ENCODE results near the gene PRR7.

PRR7 gene, protein sequence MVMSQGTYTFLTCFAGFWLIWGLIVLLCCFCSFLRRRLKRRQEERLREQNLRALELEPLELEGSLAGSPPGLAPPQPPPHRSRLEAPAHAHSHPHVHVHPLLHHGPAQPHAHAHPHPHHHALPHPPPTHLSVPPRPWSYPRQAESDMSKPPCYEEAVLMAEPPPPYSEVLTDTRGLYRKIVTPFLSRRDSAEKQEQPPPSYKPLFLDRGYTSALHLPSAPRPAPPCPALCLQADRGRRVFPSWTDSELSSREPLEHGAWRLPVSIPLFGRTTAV

DNA sequence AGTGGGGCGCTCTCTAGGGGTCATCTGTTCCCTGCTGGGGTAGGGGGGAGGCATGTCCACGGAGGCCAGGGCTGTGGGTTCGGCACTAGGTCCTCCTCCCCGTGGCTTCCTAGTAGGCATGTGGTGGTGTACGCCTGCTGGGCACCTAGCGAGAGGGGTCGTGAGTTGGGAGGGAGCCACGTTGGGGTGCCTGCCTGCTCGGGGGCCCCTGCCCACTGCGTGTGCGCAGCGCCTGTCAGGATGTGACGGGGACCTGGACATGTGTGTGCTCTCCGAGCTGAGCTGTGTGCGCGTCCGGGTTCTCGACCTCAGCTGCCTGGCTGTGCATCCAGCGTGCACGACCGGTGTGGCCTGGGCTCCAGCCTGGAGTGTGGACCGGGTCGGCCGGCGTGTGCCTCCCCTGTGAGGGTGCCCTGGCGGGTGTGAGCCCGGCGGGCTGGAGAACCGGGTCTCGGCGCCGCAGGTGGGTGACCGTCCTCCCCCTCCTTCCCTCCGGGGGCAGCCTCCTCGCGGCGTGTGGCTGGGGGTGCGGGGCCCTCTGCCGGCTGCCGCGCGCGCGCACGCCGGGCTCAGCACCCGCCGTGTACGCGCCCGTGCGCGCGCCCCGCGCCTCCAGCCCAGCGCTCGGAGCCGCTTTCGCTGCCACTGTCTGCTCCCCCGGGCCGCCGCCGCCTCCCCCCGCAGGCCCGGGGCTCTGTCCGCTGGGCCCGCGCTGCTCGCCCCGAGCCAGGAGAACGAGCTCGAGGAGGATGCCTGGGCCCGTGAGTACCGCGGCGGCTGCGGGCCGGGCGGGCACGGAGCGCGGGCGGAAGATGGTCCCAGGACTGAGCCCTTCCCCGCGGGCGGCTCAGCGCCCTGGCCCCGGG lies at the start of gene PRR7:
Gene PRR7, plus strand, starts transcription at position 615 of the 866 bp plus-strand sequence. CDS start 8,254 bp downstream, outside the sequence.
- peaks cover 7% of the 10 kb centered on the region for H3K27me3 Mint-ChIP-seq (ENCODE audit: low read depth)
- H3K9me3 Mint-ChIP-seq = no peaks in the 10 kb centered on the region
- H3K4me1 Mint-ChIP-seq (ENCODE audit: low read depth) = peaks cover 29% of the 10 kb centered on the region
- peak; percentile 70 for DNase-seq (ENCODE audit: low spot score)
- peak within 1 kb of the TSS; percentile 92 for H3K27ac Mint-ChIP-seq
- peak within 1 kb of the TSS; percentile 76 for H3K4me3 Mint-ChIP-seq
- H3K36me3 Mint-ChIP-seq (ENCODE audit: low read depth) = peaks cover 16% of the 10 kb centered on the region

DNA sequence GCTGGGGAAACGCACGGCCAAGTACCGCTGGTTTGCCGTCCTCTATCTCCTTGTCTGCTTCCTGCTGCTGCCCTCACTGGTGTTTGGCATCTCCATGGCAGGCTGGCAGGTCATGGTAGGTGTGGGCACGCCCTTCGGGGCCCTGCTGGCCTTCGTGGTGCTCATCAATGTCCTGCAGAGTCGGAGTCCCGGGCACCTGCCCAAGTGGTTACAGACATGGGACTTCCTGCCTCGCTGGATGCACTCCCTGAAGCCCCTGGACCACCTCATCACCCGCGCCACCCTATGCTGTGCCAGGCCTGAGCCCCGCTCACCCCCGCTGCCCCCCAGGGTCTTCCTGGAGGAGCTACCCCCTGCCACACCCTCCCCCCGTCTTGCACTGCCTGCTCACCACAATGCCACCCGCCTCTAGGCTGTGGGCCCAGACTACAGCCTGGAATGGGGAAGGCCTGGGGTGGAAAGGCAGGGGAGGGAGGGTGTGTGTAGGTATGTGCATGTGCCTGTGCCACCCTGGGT lies 48.7 kb upstream of the PRR7 start:
- peaks cover 11% of the 10 kb centered on the region for H3K4me1 Mint-ChIP-seq (ENCODE audit: low read depth)
- no peaks in the 10 kb centered on the region for H3K36me3 Mint-ChIP-seq (ENCODE audit: low read depth)
- peaks cover 24% of the 10 kb centered on the region for H3K27me3 Mint-ChIP-seq (ENCODE audit: low read depth)
- H3K27ac Mint-ChIP-seq = no peak overlapping the region
- DNase-seq (ENCODE audit: low spot score) = no peak
- H3K9me3 Mint-ChIP-seq = no peaks in the 10 kb centered on the region
- H3K4me3 Mint-ChIP-seq = no peak overlapping the region

DNA sequence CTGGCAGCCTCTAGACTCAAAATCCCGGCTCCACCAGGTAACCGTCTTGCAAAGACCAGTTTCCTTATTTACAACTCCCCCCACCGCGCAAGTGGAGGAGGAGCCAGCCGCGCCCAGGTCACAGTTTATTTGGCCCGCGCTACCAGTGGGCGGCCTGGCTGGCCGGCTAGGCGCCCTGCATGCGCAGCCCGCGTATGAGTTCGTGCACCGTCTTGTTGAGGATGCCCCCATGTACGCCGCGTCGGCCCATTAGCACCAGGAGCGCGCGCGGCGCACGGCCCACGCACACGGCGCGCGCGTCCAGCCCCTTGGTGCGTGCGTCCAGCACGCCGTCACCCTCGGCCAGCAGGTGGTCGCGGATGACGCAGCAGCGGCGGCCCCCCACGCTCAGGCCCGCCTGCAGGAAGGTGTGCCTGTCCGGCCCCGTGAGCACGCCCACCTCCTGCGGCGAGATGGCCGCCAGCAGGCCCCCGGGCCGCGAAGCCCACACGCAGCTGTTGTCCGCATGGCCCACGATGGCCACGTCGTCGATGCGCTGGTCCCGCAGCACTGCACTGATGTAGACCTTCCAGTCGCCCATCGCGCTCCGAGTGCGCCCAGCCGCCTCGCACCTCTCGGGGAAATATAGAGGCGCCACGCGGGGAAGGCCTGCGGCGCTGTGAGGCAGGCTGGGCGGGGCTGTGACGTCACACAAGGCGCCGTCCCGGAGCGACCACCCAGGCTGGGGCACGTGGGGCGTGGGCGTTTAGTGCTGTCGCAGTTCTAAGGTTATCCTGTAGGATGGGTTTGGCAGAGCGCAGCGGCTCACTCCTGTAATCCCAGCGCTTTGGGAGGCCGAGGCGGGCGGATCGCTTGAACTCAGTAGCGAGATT lies 46.4 kb upstream of the PRR7 start, which contains the start of gene PFN3:
Gene PFN3, minus strand, starts transcription at position 665 of the 872 bp plus-strand sequence. Its CDS starts 85 bp downstream, at position 580.
- H3K27ac Mint-ChIP-seq = no peak within 1 kb of the TSS
- no peak within 1 kb of the TSS for H3K4me3 Mint-ChIP-seq
- peaks cover 16% of the 10 kb centered on the region for H3K4me1 Mint-ChIP-seq (ENCODE audit: low read depth)
- H3K27me3 Mint-ChIP-seq (ENCODE audit: low read depth) = peaks cover 26% of the 10 kb centered on the region
- no peak for DNase-seq (ENCODE audit: low spot score)
- no peaks in the 10 kb centered on the region for H3K9me3 Mint-ChIP-seq
- no peaks in the 10 kb centered on the region for H3K36me3 Mint-ChIP-seq (ENCODE audit: low read depth)

DNA sequence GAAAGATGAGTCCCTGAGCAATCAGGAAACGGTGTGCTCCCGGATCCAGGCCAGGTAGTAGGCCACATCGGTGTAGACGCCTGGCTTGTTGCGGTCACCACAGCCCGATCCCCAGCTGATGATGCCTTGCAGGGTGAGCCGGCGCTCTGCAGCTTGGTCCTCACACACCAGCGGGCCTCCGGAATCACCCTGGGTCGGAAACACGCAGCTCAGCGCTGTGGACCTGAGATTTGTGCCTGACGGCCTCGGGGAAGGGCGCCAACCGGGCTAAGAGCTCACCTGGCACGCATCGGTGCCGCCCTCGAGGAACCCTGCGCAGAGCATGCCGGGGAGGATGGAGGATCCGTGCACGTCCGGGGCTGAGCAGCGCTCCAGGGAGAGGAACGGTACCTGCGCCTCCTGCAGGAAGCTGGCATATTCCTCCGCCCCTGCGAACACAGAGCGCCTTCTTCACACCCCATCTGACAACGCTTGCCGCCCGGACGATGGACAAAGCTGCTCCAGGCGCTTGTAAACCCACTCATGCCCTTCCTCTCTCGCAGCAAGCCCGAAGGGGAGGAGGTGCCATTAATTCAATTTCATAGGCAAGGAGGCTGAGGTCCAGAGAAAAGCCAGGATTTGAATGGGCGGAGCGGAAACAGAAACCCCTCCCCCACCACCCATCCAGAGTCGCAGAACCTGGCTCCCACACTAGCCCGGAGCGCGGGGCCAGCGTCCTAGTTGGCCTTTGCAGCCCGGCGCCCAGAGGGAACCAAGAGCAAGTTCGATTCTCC lies 44.2 kb upstream of the PRR7 start:
- H3K4me3 Mint-ChIP-seq = peak overlapping the region; percentile 83
- H3K27ac Mint-ChIP-seq = peak overlapping the region; percentile 4
- DNase-seq (ENCODE audit: low spot score) = peak; percentile 68

DNA sequence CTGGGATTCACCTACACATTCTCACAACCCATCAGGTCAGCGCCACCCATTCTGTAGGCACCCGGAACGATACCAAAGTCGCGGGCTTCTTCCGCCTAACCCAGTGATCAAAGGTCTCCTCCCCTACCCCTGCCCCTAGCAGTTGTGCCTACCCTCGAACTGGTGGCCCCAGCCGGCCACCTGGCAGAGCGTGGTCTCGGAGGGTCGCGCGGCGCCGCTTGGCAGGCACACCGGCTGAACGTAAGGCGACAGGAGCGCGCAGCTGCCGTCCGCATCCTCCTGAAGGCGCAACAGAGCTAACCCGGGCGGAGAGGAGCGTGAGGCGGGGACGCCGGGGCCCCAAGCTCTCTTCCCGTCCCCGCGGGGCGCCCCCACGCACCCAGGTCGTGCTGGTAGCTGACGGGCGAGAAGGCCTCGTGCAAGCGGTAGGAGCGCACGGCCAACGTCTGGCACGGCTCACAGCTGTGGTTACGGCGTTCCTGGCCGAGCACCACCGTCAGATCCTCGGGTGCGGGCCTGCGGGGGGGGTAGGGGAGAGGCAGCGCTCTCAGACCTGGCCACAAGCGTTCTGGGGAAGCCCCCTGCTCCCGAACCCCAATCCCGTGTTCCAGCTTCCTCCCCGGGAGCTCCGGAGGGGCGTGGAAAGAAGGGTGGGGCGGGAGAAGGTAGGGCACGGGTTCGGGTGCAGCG lies 43.4 kb upstream of the PRR7 start:
- DNase-seq (ENCODE audit: low spot score) = peak; percentile 39
- H3K27ac Mint-ChIP-seq = peak overlapping the region; percentile 26
- H3K9me3 Mint-ChIP-seq = no peaks in the 10 kb centered on the region
- peaks cover 24% of the 10 kb centered on the region for H3K27me3 Mint-ChIP-seq (ENCODE audit: low read depth)
- H3K36me3 Mint-ChIP-seq (ENCODE audit: low read depth) = no peaks in the 10 kb centered on the region
- H3K4me1 Mint-ChIP-seq (ENCODE audit: low read depth) = peaks cover 16% of the 10 kb centered on the region
- peak overlapping the region; percentile 83 for H3K4me3 Mint-ChIP-seq

More for the DNA sequence above, 44.2 kb upstream of the PRR7 start:
- Mint-ChIP-seq H3K4me1 (ENCODE audit: low read depth) (peaks cover 16% of the 10 kb centered on the region), H3K9me3 (no peaks in the 10 kb centered on the region), H3K27me3 (ENCODE audit: low read depth) (peaks cover 23% of the 10 kb centered on the region), H3K36me3 (ENCODE audit: low read depth) (no peaks in the 10 kb centered on the region)

DNA sequence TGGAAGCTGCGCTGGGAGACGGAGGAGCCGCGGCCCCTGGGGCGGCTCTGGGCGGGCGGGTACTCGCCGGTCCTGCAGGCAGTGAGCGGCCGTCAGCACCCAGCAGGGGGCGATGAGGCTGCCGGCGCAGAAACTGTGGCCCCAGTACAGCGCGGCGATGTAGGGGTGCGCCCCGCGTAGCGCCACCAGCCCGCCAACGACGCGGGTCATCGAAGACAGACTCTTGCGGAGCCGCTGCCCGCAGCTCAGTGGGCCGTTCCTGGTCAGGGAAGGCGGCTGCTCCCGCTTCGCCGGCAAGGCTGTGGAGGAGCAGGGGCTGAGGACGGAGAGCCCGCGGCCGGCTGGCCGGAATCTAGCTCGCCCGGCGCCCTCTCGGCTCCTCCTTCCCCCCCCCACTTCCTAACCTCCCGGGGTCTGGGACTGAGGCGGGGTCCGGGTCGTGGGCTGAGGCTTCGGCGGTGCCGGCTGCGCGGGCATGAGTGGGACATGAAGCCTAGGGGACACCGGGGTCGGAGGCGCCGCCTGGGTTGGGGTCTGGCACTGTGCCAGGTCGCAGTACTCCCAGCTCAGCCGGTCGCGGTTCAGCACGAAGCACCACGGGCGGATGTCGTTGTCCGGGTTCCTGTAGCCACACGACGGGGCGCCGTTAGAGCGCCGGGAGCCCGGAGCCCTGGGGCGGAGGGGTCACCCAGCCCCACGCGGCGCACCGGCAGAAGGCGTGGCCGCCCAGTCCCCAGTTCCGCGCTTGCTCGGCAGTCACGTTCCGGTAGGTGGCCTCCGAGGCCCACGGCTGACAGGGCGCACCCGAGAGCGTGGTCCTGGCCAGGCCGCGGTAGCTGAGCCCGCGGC lies 42.6 kb upstream of the PRR7 start:
- Mint-ChIP-seq H3K4me3 (peak overlapping the region; percentile 83), H3K36me3 (ENCODE audit: low read depth) (no peaks in the 10 kb centered on the region), H3K9me3 (no peaks in the 10 kb centered on the region), H3K4me1 (ENCODE audit: low read depth) (peaks cover 16% of the 10 kb centered on the region), H3K27ac (peak overlapping the region; percentile 20), H3K27me3 (ENCODE audit: low read depth) (peaks cover 24% of the 10 kb centered on the region)
- peak; percentile 83 for DNase-seq (ENCODE audit: low spot score)

DNA sequence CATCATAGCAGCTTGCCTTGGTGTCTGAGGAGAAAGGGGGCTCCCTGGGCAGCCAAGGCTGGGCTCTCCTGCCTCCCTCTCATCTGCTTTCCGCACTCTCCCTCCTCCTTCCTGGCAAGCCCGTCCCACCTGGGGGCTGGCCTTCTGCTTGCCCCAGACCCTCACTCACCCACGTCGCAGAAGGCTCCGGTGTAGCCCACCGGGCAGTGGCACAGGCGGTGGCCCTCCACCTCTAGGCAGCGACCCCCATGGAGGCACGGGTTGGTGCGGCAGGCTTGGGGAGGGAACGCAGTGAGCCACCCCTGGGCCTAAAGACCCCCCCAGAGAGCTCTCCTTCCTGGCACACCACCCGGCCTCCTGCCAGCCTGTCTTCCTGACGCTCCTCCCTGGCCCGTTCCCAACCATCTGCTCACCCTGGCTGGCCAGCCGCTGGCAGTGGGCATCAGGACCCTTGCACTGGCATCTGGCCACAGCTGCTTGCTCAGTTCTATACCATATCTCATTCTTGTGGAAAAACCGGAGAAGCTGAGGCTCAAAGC lies 41.9 kb upstream of the PRR7 start:
- DNase-seq (ENCODE audit: low spot score) = no peak
- H3K4me1 Mint-ChIP-seq (ENCODE audit: low read depth) = peaks cover 16% of the 10 kb centered on the region
- peak overlapping the region; percentile 36 for H3K27ac Mint-ChIP-seq
- H3K36me3 Mint-ChIP-seq (ENCODE audit: low read depth) = no peaks in the 10 kb centered on the region
- peak overlapping the region; percentile 59 for H3K4me3 Mint-ChIP-seq
- H3K27me3 Mint-ChIP-seq (ENCODE audit: low read depth) = peaks cover 24% of the 10 kb centered on the region
- H3K9me3 Mint-ChIP-seq = no peaks in the 10 kb centered on the region

DNA sequence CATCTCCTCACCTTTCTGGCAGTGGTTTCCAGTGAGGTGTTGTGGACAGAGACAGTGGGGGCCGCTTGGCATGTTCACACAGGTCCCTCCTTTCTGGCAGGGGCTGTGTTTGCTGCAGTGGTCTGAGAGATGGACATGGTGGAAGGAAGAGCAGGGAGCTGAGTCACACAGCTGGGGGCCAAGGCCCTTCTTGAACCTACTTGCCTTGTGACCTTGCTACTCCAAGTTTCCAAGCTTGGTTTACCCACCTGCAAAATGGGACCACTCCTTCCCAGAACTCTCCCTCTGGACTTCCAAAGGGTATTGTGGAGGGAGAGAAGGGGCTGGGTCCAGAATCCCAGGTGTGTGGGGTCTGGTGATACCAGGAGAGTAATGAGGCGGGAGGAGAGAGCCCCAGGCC lies 41.3 kb upstream of the PRR7 start:
- Mint-ChIP-seq H3K36me3 (ENCODE audit: low read depth) (no peaks in the 10 kb centered on the region), H3K27ac (no peak overlapping the region), H3K9me3 (no peaks in the 10 kb centered on the region), H3K4me1 (ENCODE audit: low read depth) (peaks cover 16% of the 10 kb centered on the region), H3K4me3 (no peak overlapping the region), H3K27me3 (ENCODE audit: low read depth) (peaks cover 24% of the 10 kb centered on the region)
- no peak for DNase-seq (ENCODE audit: low spot score)

DNA sequence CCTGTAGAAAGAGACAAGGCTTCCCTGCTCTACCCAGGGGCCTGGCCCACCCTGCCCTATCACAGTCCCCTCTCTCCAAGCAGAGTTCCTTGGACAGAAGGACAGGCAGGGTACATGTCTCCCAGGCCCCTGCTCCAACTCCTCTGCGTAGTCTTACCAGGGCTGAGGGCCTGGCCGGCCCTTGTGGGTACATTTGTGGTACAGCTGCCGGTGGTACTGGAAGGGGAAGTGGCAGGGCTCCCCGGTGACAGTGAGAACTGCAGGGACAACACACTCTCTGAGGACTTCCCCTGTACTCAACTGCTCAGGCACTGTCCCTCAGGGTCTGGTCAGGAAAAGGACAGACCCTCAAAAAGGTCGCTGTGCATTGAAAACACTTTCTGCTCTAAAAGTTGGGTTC lies 40.8 kb upstream of the PRR7 start:
- no peak overlapping the region for H3K27ac Mint-ChIP-seq
- peaks cover 24% of the 10 kb centered on the region for H3K27me3 Mint-ChIP-seq (ENCODE audit: low read depth)
- H3K36me3 Mint-ChIP-seq (ENCODE audit: low read depth) = no peaks in the 10 kb centered on the region
- H3K4me3 Mint-ChIP-seq = no peak overlapping the region
- no peaks in the 10 kb centered on the region for H3K9me3 Mint-ChIP-seq
- peaks cover 21% of the 10 kb centered on the region for H3K4me1 Mint-ChIP-seq (ENCODE audit: low read depth)
- no peak for DNase-seq (ENCODE audit: low spot score)

DNA sequence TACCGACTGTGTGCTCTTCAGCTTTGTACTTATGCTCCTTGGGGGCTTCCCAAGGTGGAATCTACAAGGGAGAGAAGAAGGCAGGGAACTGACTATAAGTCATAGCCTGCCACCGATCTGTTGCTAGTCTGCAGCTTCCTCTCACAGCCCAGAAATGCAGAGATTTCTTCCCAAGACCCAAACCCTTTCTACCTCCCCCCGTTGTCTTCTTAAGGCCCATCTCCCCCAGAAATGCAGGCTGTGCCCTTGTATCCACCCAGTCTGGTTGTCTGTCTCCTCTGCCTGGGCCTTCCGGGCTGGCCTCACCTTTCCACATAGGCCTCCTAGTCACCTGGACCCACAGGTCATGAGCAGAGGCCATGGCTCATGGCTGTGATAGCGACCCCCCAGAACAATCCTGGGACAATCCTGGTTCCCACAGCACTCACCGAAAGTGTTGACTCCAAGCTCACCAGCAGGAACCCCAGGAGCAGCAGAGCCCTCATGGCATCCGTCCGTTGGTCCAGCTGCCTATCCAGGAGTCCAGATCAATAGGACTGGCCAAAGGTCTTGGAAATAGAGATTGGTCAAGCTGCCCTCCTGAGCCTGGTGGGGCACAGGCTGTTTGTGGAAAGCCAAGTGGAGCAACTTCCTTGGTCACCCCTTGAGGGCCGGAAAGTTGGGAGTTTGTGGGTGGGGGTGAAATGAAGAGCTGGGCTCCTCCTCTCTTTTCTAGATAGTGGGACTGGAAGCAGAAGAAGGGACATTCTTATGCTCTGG lies 37.4 kb upstream of the PRR7 start, which contains the start of gene F12:
Gene F12, minus strand, starts transcription at position 522 of the 759 bp plus-strand sequence. Its CDS starts 37 bp downstream, at position 485.
- H3K27ac Mint-ChIP-seq = peak within 1 kb of the TSS; percentile 37
- H3K4me3 Mint-ChIP-seq = no peak within 1 kb of the TSS
- peaks cover 19% of the 10 kb centered on the region for H3K4me1 Mint-ChIP-seq (ENCODE audit: low read depth)
- H3K36me3 Mint-ChIP-seq (ENCODE audit: low read depth) = no peaks in the 10 kb centered on the region
- peaks cover 1% of the 10 kb centered on the region for H3K27me3 Mint-ChIP-seq (ENCODE audit: low read depth)
- no peaks in the 10 kb centered on the region for H3K9me3 Mint-ChIP-seq
- no peak for DNase-seq (ENCODE audit: low spot score)

DNA sequence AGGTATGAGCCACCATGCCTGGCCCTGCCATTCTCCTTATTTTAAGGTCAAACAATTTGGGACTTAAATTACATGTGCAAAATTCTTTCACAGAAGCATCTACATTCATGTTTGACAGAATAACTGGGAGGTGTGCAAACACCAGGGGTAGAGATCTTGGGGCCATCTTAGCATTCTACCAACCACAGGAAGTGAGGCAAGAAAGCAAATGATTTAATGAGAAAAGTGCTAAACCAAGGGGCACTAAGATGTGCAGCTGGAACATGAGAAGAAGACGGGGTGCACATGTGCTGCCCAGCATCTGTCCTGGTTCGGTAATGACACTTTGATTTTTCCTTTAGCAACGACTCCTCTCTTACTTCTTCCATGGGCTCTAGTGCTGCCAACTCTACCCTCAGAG lies 36.0 kb upstream of the PRR7 start:
- Mint-ChIP-seq H3K36me3 (ENCODE audit: low read depth) (no peaks in the 10 kb centered on the region), H3K27me3 (ENCODE audit: low read depth) (peaks cover 1% of the 10 kb centered on the region), H3K4me3 (no peak overlapping the region), H3K4me1 (ENCODE audit: low read depth) (peaks cover 24% of the 10 kb centered on the region), H3K27ac (peak overlapping the region; percentile 37), H3K9me3 (no peaks in the 10 kb centered on the region)
- no peak for DNase-seq (ENCODE audit: low spot score)

Measured in T-helper 2 cell treated with Interferon-gamma antibody and Interleukin-4, amounts not matched to agents 5 μg/mL and 100 μg/mL, for 36 hours (primary cell).